ENCODE results near the gene SPARCL1. TPM values are rescaled to one million over a fixed set of nuclear protein-coding genes. Genes with fewer than 3 reads are reported as not detected.

The SPARCL1 gene
- total and polyA plus RNA-seq, 2 experiments from 2014 or later = not detected

DNA sequence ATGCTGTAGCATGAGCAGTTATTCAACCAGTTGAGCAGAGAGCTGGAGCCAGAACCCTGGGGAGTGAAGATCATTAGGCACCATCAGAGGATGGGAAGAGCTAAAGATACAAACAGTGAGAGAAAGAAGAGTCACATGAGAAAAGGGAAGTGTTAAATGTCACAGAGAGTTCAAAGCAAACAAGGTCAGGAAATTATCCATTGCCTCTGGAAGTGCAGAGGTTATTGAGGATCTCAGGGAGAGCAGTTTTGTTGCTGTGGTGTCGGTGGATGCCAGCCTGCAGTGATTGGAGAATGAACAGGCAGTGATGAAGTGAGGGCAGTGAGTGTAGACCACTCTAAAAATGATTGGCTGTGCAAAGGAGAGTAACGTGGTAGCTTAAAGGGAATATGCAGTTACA, 17.7 kb downstream of the SPARCL1 start:
- Histone ChIP-seq H3K9me3 (ENCODE audit: low read depth) (no peaks in the 10 kb centered on the region), H3K27me3 (no peaks in the 10 kb centered on the region), H3K4me3 (no peak overlapping the region), H3K36me3 (no peaks in the 10 kb centered on the region), H3K4me1 (ENCODE audit: low read depth) (no peaks in the 10 kb centered on the region), H3K27ac (no peak overlapping the region)
- TF ChIP-seq, protein P1, sequence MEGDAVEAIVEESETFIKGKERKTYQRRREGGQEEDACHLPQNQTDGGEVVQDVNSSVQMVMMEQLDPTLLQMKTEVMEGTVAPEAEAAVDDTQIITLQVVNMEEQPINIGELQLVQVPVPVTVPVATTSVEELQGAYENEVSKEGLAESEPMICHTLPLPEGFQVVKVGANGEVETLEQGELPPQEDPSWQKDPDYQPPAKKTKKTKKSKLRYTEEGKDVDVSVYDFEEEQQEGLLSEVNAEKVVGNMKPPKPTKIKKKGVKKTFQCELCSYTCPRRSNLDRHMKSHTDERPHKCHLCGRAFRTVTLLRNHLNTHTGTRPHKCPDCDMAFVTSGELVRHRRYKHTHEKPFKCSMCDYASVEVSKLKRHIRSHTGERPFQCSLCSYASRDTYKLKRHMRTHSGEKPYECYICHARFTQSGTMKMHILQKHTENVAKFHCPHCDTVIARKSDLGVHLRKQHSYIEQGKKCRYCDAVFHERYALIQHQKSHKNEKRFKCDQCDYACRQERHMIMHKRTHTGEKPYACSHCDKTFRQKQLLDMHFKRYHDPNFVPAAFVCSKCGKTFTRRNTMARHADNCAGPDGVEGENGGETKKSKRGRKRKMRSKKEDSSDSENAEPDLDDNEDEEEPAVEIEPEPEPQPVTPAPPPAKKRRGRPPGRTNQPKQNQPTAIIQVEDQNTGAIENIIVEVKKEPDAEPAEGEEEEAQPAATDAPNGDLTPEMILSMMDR (IDR thresholded peaks at IDR 0.05; ENCODE audit: low read depth, low read length) = no peak
- DNase-seq (ENCODE audit: low read depth in 1 of 2, low spot score in 1 of 2) = no peak

DNA sequence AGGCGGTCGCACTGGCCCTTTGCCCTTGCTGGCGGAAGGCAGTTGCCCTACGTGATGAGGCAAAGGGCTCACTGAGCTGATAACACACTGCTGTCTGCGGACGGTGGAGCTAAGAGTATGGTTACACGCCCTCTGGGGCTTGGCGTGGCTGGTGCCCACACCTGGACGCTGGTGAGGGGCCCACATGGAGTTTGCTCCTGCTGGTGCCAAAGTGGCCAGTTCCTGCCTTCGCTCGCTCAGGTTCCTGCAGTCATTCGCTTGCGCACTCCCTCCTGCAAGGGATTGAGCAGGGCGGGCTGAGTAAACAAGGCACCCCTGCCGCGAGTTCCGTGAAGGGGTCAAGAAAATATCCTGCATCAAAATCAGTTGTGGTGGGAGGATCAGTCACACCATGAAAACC, 18.4 kb downstream of the SPARCL1 start:
- no peaks in the 10 kb centered on the region for H3K36me3 ChIP-seq
- no peak for DNase-seq (ENCODE audit: low read depth in 1 of 2, low spot score in 1 of 2)

DNA sequence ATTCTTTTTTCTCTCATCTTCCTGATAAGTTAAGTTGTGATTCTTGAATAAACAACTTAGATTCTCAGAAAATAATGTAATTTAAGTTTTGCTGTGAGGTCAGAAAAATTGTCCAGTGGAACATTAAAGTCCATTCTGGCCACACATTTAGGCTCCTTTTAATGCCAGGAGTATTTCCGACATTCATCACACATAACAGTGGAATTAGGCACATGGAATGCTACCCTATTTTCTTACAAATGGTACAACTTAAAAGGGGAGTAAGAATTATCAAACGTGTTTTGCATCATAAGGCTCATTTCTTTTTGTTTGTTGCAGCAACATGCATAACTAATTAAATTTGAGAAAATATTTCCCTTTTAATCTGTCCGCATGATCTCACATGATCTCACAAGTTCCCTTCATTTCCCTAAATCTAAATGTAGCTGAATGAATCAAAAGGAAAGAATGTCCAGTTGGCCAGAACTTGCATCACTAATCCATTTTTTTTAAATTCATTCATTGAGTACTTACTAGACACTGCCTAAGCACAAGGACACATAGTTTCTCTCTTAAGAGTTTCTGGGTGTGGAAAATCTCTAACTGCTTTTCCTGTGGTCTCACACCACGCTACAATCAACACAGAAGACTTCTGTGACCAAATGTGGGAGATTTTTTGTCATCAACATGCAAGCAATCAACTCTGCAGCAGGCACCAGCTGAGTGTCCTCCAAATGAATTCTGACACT, 22.0 kb downstream of the SPARCL1 start:
- Histone ChIP-seq H3K27ac (no peak overlapping the region), H3K4me3 (no peak overlapping the region), H3K36me3 (no peaks in the 10 kb centered on the region), H3K4me1 (ENCODE audit: low read depth) (no peaks in the 10 kb centered on the region), H3K9me3 (ENCODE audit: low read depth) (no peaks in the 10 kb centered on the region), H3K27me3 (no peaks in the 10 kb centered on the region)
- DNase-seq (ENCODE audit: low read depth in 1 of 2, low spot score in 1 of 2) = peak in 1 of 2 donors; percentile 87
- TF ChIP-seq, protein P1 (IDR thresholded peaks at IDR 0.05; ENCODE audit: low read depth, low read length) = no peak

More for the DNA sequence above, 18.4 kb downstream of the SPARCL1 start:
- Histone ChIP-seq H3K4me1 (ENCODE audit: low read depth) (no peaks in the 10 kb centered on the region), H3K9me3 (ENCODE audit: low read depth) (no peaks in the 10 kb centered on the region), H3K27ac (no peak overlapping the region), H3K4me3 (no peak overlapping the region), H3K27me3 (no peaks in the 10 kb centered on the region)
- TF ChIP-seq, protein P1 (IDR thresholded peaks at IDR 0.05; ENCODE audit: low read depth, low read length) = no peak

DNA sequence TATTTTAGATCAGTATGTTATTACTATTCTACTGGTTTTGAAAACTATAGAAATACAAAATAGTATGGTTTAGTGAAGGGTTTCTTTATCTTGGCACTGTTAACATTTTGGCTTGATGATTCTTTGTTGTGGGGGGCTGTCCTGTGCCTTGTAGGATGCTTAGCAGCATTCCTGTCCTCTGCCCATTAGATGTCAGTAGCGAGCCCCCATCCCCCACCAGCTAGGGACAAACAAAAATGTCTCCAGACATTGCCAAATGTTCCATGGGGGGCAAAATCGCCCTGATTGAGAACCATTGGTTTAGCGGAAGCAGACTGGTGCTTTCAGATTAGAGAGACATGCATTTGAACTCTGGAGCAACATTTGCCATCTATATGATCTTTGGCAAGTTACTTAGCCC, 23.3 kb downstream of the SPARCL1 start:
- no peak for DNase-seq (ENCODE audit: low read depth in 1 of 2, low spot score in 1 of 2)
- Histone ChIP-seq H3K36me3 (no peaks in the 10 kb centered on the region), H3K4me3 (no peak overlapping the region), H3K27ac (no peak overlapping the region), H3K4me1 (ENCODE audit: low read depth) (no peaks in the 10 kb centered on the region), H3K27me3 (no peaks in the 10 kb centered on the region), H3K9me3 (ENCODE audit: low read depth) (no peaks in the 10 kb centered on the region)
- TF ChIP-seq, protein P1 (IDR thresholded peaks at IDR 0.05; ENCODE audit: low read depth, low read length) = peak; percentile 12

DNA sequence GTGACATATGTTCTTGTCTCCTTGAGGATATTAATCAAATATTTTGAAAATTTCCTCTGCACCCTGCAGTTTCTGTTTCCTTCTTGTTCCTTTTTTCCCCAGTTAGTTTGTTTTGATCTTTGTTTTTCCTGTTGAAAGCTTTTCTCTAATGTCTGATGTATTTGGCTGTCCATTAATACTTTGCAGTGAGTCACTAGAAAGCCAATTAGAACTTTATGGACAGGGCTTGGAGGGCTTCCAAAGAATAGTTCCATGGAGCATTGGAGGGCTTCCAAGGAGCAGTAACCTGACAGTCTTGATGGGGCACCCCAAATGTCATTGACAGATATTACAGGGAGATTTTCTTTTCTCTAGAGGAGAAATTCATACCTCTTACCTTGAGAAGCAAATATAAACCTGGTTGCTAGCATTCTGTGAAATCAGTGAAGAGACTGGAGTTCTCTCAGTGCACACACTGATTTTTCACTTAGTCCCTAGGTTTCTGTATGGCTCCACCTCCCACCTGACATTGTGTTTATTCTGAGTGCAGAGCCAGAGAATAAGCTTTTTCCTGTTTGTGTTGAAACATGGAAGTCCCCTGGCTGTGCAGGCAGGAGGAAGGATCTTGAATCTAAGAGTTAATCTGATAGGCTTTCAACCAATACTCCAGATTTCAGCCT, 26.5 kb downstream of the SPARCL1 start:
- TF ChIP-seq, protein P1 (IDR thresholded peaks at IDR 0.05; ENCODE audit: low read depth, low read length) = no peak
- Histone ChIP-seq H3K4me1 (ENCODE audit: low read depth) (no peaks in the 10 kb centered on the region), H3K9me3 (ENCODE audit: low read depth) (no peaks in the 10 kb centered on the region), H3K4me3 (no peak overlapping the region), H3K27ac (no peak overlapping the region), H3K27me3 (no peaks in the 10 kb centered on the region), H3K36me3 (no peaks in the 10 kb centered on the region)
- peak in 1 of 2 donors; percentile 26 for DNase-seq (ENCODE audit: low read depth in 1 of 2, low spot score in 1 of 2)

Measured in cardiac muscle cell (in vitro differentiated cells and primary cell).